Upper lobe of left lung (tissue), 6 donors: Measurements from ENCODE around the gene SPOCK2. TPM values are rescaled to one million over a fixed set of nuclear protein-coding genes. Genes with fewer than 3 reads are reported as not detected.

ENCODE experiments used
- ATAC-seq, 2 donors: fragments of 200-7000 bp; cut with Tn5 transposase; one replicate each; pipeline ENCODE4 v1.9.1; 2022; ENCODE audit warnings: mild to moderate bottlenecking in 2 of 2, moderate library complexity in 2 of 2; ENCODE audit not compliant: low FRiP score in 2 of 2
- DNase-seq, 2 donors: peaks; one replicate each; pipeline ENCODE4 v3.0.0-alpha.2; 2019 to 2020
- H3K27ac ChIP-seq, 4 donors: fragments of 200-600 bp; sonication (generic); one replicate each; pipeline ENCODE4 v1.5.1; 2016 to 2019
- H3K27me3 ChIP-seq, 4 donors: fragments of 200-600 bp; sonication (generic); one replicate each; pipeline ENCODE4 v1.5.1; 2017 to 2019
- H3K36me3 ChIP-seq, 4 donors: fragments of 200-600 bp; sonication (generic); one replicate each; pipeline ENCODE4 v1.5.1; 2016 to 2019
- H3K4me1 ChIP-seq, 4 donors: fragments of 200-600 bp; sonication (generic); one replicate each; pipeline ENCODE4 v1.5.1; 2018 to 2019
- H3K4me3 ChIP-seq, 4 donors: fragments of 200-600 bp; sonication (generic); one replicate each; pipeline ENCODE4 v1.5.1; 2017 to 2019; ENCODE audit warnings: mild to moderate bottlenecking in 2 of 4, moderate library complexity in 1 of 4
- H3K9me3 ChIP-seq, 4 donors: fragments of 200-600 bp; sonication (generic); one replicate each; pipeline ENCODE4 v1.5.1; 2018 to 2019
- CTCF ChIP-seq, 6 experiments: fragments of 450-650 bp in 4 of 6; fragments of 200-600 bp in 2 of 6; sonication (generic) in 2 of 6; IDR thresholded peaks; one replicate each; pipeline ENCODE4 v1.5.1; 2016 to 2019; ENCODE audit warnings: antibody characterized with exemption in 6 of 6
- EP300 ChIP-seq, 4 donors: sonication (generic); formaldehyde crosslinking; IDR thresholded peaks; one replicate each; pipeline ENCODE4 v1.5.1; 2017; ENCODE audit warnings: antibody characterized with exemption in 4 of 4, control low read depth in 2 of 4
- POLR2A ChIP-seq, 4 donors: fragments of 450-650 bp; IDR thresholded peaks; one replicate each; pipeline ENCODE4 v1.5.1; 2016 to 2017; ENCODE audit warnings: antibody characterized with exemption in 4 of 4, mild to moderate bottlenecking in 2 of 4
- POLR2AphosphoS5 ChIP-seq, 2 donors: sonication (generic); formaldehyde crosslinking; IDR thresholded peaks; one replicate each; pipeline ENCODE4 v1.5.1; 2017; ENCODE audit warnings: antibody characterized with exemption in 2 of 2
- WGBS, 2 donors: methylation state at CpG; one replicate each; pipeline ENCODE4 v1.1.5; 2017 to 2018; 5-methylcytosine and 5-hydroxymethylcytosine counted together
- total RNA-seq, 6 donors: library from RNA; depleted of rRNA in 4 of 6; stranded (reverse); fragments of >200 nt in 4 of 6; gene quantifications; one replicate each; pipeline versions ENCODE4 v1.1.0 to v1.2.1, GENCODE V29; 2016 to 2021
- donor health status: DM: no; HTN: no; CAD: no; lungs with moderate emphysema.
- donor health status: DM: no; HTN: yes; CAD: no; lungs with severe emphysema.

SPOCK2 gene
- total RNA-seq, 6 donors from 2014 or later: 62.9 to 532 (median 159) TPM

GRCh38 chr10:72094574-72094973 lies 6.2 kb upstream of the SPOCK2 start:
- 90 to 98% methylated on average over 2 of the region's 2 CpGs for WGBS, 2 donors
- Histone ChIP-seq H3K36me3 (peaks cover 0 to 25% (median 6%) of the 10 kb centered on the region in 4 donors), H3K27me3 (no peaks in the 10 kb centered on the region), H3K27ac (no peak overlapping the region), H3K9me3 (no peaks in the 10 kb centered on the region), H3K4me1 (peaks cover 0 to 13% (median 3%) of the 10 kb centered on the region in 4 donors), H3K4me3 (no peak overlapping the region)
- TF ChIP-seq POLR2AphosphoS5 (IDR thresholded peaks at IDR 0.05): no peak
- TF ChIP-seq CTCF (IDR thresholded peaks at IDR 0.05): no peak
- TF ChIP-seq POLR2A (IDR thresholded peaks at IDR 0.05): no peak
- TF ChIP-seq EP300 (IDR thresholded peaks at IDR 0.05): no peak
- no peak for ATAC-seq
- DNase-seq: no peak

GRCh38 chr10:72093450-72093849 lies 5.1 kb upstream of the SPOCK2 start:
- TF ChIP-seq POLR2A (IDR thresholded peaks at IDR 0.05) (no peak), POLR2AphosphoS5 (IDR thresholded peaks at IDR 0.05) (no peak), EP300 (IDR thresholded peaks at IDR 0.05) (no peak), CTCF (IDR thresholded peaks at IDR 0.05) (no peak)
- no peak overlapping the region for H3K4me3 ChIP-seq
- 86 to 96% methylated on average over 4 of the region's 4 CpGs for WGBS, 2 donors
- peaks cover 0 to 17% (median 6%) of the 10 kb centered on the region in 4 donors for H3K36me3 ChIP-seq
- H3K9me3 ChIP-seq: no peaks in the 10 kb centered on the region
- peaks cover 9 to 24% (median 13%) of the 10 kb centered on the region in 4 donors for H3K4me1 ChIP-seq
- peaks cover 0 to 2% (median 0%) of the 10 kb centered on the region in 4 donors for H3K27me3 ChIP-seq
- DNase-seq: no peak
- no peak overlapping the region for H3K27ac ChIP-seq
- ATAC-seq: no peak

GRCh38 chr10:72092987-72093386 lies 4.6 kb upstream of the SPOCK2 start:
- no peak for ATAC-seq
- Histone ChIP-seq H3K27me3 (peaks cover 0 to 6% (median 2%) of the 10 kb centered on the region in 4 donors), H3K4me3 (no peak overlapping the region), H3K36me3 (peaks cover 0 to 17% (median 6%) of the 10 kb centered on the region in 4 donors), H3K27ac (no peak overlapping the region), H3K9me3 (no peaks in the 10 kb centered on the region), H3K4me1 (peaks cover 13 to 29% (median 17%) of the 10 kb centered on the region in 4 donors)
- no peak for DNase-seq
- 96 to 98% methylated on average over 2 of the region's 2 CpGs for WGBS, 2 donors
- TF ChIP-seq POLR2A (IDR thresholded peaks at IDR 0.05) (no peak), POLR2AphosphoS5 (IDR thresholded peaks at IDR 0.05) (no peak)

- no peak for ATAC-seq
- no peaks in the 10 kb centered on the region for H3K9me3 ChIP-seq
- DNase-seq: no peak
- TF ChIP-seq POLR2A (IDR thresholded peaks at IDR 0.05) (no peak), POLR2AphosphoS5 (IDR thresholded peaks at IDR 0.05) (no peak), EP300 (IDR thresholded peaks at IDR 0.05) (no peak), CTCF (IDR thresholded peaks at IDR 0.05) (no peak)
- H3K36me3 ChIP-seq: peaks cover 0 to 17% (median 6%) of the 10 kb centered on the region in 4 donors
- H3K4me1 ChIP-seq: peaks cover 20 to 35% (median 24%) of the 10 kb centered on the region in 4 donors
- H3K4me3 ChIP-seq: no peak overlapping the region
- H3K27me3 ChIP-seq: peaks cover 0 to 13% (median 5%) of the 10 kb centered on the region in 4 donors
- H3K27ac ChIP-seq: no peak overlapping the region
- 94% methylated on average over 8 of the region's 8 CpGs for WGBS, 2 donors
Measured at GRCh38 chr10:72092171-72092924, 4.0 kb upstream of the SPOCK2 start.

GRCh38 chr10:72090326-72090725 lies 2.0 kb upstream of the SPOCK2 start:
- H3K27me3 ChIP-seq: peaks cover 0 to 17% (median 6%) of the 10 kb centered on the region in 4 donors
- no peaks in the 10 kb centered on the region for H3K9me3 ChIP-seq
- 89 to 98% methylated on average over 3 of the region's 3 CpGs for WGBS, 2 donors
- H3K27ac ChIP-seq: peak overlapping the region in 1 of 4 donors; percentile 90
- no peak overlapping the region for H3K4me3 ChIP-seq
- peaks cover 24 to 46% (median 38%) of the 10 kb centered on the region in 4 donors for H3K4me1 ChIP-seq
- H3K36me3 ChIP-seq: peaks cover 0 to 5% (median 0%) of the 10 kb centered on the region in 4 donors
- no peak for ATAC-seq
- no peak for DNase-seq
- TF ChIP-seq POLR2A (IDR thresholded peaks at IDR 0.05) (no peak), POLR2AphosphoS5 (IDR thresholded peaks at IDR 0.05) (no peak), CTCF (IDR thresholded peaks at IDR 0.05) (no peak), EP300 (IDR thresholded peaks at IDR 0.05) (no peak)
